Ramos (cell line): Measurements from ENCODE around the gene LCE1E.

Experiments used
- in situ Hi-C: fragments of 300-500 bp; cut with MboI; formaldehyde crosslinking; loops from one replicate; pipeline ENCODE4 v1.14.3; 2022; ENCODE audit warnings: low sequenced_read_pairs; ENCODE audit not compliant: unreplicated experiment

Gene LCE1E

DNA sequence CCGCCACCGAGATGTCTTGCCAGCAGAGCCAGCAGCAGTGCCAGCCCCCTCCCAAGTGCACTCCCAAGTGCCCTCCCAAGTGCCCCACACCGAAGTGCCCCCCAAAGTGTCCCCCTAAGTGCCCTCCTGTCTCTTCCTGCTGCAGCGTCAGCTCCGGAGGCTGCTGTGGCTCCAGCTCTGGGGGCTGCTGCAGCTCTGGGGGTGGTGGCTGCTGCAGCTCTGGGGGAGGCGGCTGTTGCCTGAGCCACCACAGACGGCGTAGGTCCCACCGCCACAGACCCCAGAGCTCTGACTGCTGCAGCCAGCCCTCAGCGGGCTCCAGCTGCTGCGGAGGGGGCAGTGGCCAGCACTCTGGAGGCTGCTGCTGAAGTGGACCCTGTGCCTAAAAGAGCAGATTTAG lies 9.7 kb upstream of the LCE1E start:
- in situ Hi-C loops, result no loop called here

DNA sequence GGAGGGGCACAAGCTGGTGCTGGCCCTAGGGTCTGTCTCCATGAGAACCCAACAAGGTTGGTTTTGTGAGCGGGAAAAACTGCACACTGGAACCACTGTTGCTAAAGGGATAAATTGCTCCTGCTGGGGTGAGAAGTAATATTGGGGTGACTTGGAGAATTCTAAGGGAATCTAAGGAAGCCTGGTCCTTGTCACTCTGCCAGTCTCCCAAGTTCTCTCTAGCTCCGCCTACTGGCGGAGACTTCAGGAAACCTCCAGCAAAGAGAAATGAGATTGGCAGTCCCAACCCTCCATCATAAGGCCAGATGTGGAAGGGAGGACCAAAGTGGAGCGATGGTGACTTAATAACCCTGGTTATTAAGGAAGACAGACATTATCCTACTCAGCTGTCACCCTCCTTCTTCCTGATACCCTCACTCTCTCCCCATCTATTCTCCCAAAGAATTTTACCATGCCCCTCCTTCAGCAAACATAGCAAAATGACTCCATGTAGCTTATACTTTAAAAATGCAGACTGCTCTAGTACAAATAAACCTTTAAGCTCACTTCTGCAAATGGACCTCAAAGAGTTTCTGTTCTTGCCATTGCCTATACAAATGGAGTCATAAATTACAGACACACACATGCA lies 8.4 kb upstream of the LCE1E start:
- in situ Hi-C loops, result no loop called here

DNA sequence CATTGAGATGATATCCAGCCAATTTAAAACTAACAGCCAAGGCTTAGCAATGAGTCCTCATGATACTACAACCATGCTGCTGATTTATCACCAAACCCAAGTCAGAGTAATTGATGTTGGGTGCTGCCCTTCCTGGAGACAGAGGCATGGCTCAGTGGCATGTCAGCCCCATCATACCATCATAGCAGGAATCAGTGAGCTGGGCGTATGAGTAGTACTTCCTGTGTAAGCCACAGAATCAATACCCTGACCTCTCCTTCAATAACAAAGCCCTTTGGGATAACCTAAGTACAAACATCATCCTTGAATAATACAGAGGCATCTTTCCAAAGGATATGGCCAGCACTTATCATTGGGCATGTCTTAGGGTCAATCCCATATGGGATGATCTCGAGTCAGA lies 3.0 kb upstream of the LCE1E start:
- in situ Hi-C loops, result no loop called here

DNA sequence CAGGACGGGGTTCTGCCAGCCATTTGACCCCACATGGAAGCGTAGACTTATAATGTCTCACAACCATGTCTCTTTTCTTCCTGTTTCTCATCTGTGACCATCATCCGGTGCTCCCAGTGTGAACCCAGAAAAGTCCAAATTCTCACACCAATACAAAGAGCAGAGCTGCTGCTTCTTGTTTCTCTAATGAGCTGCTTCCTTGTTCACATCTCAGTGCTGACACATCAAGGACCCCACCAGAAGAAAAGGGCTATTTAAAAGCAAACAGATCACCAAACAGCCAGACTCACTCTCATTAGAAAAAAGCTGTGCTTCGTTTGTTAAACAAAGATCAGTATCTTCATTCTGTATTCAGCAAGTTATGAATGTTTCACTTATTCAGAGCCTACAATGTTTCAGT lies 9.6 kb downstream of the LCE1E start:
- in situ Hi-C loops, result no loop called here

DNA sequence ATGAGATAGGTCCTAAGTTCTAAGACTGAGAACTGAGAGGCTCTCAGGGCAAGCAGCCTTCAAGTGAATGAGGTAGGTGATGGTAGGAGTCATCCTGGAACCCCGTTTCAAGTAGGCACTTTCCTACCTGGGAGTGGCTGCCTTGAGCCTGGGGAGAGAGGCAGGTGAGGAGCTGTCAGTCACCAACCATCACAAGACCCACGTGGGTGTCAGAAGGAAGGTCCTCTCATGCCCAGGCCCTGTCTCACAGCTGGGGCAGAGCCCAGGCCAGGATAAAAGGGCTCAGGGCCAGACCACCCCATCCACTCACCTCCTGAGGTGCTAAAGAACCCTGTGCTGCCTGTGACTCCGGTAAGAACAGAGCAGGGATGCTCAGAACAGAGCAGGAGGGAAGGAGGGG lies 10.4 kb downstream of the LCE1E start, which contains the start of gene LCE1D:
Gene LCE1D, plus strand, starts transcription at position 301 of the 400 bp plus-strand sequence. CDS start 1,074 bp downstream, outside the sequence.
- in situ Hi-C loops, result no loop called here

DNA sequence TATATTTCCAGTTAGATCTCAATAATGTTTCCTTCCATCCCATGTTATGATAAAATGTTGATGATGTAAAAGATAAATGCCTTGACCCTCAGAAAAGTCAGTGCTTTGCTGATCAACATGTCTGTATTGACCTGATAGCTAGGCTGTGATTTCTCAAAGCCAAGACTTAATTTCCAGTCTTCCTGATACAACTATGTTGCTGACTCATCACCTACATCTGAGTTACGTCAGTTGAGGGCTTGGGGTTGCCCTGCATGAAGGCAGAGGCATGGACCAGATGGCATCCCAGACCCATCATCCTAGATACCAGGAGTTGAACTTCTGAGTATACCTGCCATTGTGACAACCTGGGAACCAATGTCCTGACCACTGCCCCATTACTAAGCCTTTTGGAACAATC lies 15.3 kb downstream of the LCE1E start:
- in situ Hi-C loops, result no loop called here

DNA sequence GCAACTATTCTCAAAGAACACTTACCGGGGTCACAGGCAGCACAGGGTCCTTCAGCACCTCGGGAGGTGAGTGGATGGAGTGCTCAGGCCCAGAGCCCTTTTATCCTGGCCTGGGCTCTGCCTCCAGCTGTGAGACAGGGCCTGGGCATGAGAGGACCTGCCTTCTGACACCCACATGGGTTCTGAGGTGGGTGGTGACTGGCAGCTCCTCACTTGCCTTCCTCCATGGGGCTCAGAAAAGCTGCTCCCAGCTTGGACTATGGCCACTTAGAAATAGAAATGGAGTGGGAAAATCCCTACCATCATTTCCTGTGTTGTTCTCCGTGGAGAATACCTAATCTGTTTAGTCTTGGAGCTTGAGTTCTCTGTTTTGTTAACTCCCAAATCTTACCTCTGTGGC lies 20.5 kb downstream of the LCE1E start, which contains the start of gene LCE1C:
Gene LCE1C, minus strand, starts transcription at position 76 of the 400 bp plus-strand sequence. CDS start 1,173 bp downstream, outside the sequence.
- in situ Hi-C loops, result no loop called here

DNA sequence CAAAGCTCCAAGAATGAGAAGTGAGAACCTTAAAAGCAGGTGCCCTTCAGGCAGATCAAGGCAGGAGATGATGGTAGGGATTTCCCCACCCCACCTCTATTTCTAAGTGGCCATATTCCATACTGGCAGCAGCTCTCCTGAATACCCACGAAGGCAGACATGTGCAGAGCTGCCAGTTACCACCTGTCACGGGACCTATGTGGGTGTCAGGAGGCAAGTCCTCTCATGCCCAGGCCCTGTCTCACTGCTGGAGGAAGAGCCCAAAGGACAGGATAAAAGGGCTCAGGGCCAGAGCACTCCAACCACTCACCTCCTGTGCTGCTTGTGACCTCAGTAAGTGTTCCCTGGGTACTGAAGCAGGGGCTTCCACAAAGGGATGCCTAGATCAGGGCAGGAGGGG lies 25.0 kb downstream of the LCE1E start:
- in situ Hi-C loops, result no loop called here

DNA sequence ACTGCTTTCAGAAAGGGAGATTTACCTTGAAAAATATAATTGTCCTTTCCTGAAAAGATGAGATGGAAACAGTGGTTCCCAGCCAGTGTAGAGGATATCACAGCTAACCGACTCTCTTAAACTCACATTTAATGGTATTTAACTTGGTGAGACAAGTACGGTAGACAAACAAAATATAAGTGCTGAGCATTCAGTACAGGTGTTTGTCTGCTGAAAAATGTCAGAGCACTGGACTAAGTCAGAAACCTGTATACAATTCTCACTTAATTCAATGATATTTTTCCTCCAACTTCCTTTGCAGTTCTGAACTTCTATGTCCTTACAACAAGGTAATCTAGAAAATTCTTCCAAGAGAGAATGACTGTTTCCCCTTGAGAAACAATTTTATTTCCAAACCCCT lies 25.6 kb downstream of the LCE1E start, which contains the start of gene LCE1B:
Gene LCE1B, plus strand, starts transcription at position 301 of the 400 bp plus-strand sequence. CDS start 476 bp downstream, outside the sequence.
- in situ Hi-C loops, result no loop called here

DNA sequence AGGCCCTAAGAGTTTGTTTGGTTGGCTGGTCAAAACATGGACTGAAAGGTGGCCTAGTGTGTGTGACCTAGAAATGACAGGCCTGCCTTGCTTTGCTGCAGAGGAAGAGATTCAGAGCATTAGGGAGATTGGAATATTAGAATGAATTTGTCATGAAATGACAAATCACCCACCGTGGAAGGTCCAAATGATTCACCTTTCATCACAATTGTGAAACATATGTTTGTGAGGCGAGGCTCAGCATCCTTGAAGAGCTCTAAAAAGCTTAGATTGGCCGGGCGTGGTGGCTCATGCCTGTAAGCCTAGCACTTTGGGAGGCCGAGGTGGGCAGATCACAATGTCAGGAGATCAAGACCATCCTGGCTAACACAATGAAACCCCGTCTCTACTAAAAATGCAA lies 31.3 kb downstream of the LCE1E start:
- in situ Hi-C loops, result no loop called here

DNA sequence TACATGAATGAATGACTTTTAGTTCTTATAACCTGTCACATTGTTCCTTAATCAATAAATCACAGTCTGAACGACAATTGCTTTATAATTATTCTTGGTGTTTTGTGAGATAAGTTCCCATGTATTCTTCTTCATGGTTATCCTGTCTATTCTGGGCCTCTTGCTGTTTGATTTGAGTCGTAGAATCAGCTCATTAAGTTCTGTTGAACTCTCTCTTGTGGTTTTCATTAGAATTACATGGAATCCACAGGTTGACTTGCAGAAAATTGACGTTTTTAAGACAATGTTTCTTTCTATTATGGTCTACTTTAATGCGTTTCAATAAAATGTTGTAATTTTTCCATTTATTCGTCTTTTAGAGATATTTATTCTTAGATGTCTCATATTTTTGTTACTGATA lies 37.2 kb downstream of the LCE1E start:
- in situ Hi-C loops, result no loop called here

DNA sequence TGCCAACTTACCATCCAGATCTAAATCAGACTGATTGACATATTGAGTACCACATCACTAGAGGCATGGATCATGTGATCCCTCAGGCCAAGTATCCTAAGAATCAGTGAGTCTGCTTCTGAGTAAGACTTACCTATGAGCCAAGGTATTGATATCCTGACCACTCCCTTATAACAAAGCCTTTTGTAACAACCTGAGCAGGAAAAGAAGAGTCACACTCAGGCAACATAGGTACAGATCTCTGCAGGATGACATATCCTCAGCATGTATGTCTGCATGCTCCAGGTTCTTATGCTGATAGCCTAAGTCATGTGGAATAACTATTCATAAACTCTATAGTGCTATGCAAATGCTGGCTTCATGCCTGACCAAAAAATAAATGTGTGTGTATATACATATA lies 38.9 kb downstream of the LCE1E start:
- in situ Hi-C loops, result no loop called here

DNA sequence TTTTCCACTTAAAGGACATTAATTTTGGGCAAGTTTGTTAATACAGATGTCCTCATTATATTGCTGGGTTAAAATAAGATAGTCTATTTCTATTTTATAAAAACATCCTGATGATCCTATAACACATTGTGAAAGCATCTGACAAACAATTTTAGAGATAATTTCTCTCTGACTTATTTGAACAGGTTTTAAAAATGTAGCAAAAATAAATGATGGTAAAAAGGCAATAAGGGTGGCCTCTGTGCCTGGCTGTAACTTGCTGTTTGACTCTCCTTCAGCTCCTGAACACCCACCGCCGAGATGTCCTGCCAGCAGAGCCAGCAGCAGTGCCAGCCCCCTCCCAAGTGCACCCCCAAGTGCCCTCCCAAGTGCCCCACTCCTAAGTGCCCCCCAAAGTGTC lies 41.1 kb downstream of the LCE1E start, which contains the start of gene LCE1A:
Gene LCE1A, plus strand, starts transcription at position 301 of the 400 bp plus-strand sequence. Its CDS starts 0 bp downstream, at position 301.
- in situ Hi-C loops, result no loop called here

DNA sequence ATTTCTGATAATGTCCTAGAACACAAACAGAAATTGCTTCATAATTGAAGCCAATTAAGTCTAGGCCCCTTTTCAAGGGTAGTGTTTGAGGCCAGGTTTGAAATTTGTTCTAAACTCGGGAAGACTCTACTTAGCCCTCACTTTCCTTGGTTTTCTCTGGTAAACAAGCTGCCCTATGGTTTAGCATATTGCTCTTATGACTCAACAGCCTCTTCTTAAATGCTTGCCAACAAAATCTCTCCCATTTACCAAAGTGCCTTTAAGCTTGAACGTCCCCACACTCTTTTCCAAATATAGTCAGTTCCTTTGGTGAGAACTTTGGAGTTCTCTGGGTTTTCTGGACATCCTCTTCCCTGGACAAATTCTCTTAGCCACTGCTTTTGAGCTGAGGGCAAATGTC lies 50.8 kb downstream of the LCE1E start:
- in situ Hi-C loops, result no loop called here
